Lower leg skin (tissue), 4 donors: ENCODE data around the gene WDR54. TPM values are rescaled to one million over a fixed set of nuclear protein-coding genes. Genes with fewer than 3 reads are reported as not detected.

Source experiments
- DNase-seq, 2 donors: peaks; one replicate each; pipeline ENCODE4 v3.0.0-alpha.2; 2019; ENCODE audit warnings: low spot score in 2 of 2
- H3K4me3 ChIP-seq: fragments of 200-600 bp; sonication (generic); 2 replicates; pipeline ENCODE4 v1.5.1; 2017; ENCODE audit warnings: mild to moderate bottlenecking, low read depth; ENCODE audit not compliant: poor library complexity, severe bottlenecking
- CTCF ChIP-seq, 3 donors: fragments of 450-650 bp; IDR thresholded peaks; one replicate each; pipeline ENCODE4 v1.5.1; 2016; ENCODE audit warnings: antibody characterized with exemption in 3 of 3, mild to moderate bottlenecking in 3 of 3, moderate library complexity in 2 of 3
- POLR2A ChIP-seq, 2 donors: fragments of 450-650 bp; IDR thresholded peaks; one replicate each; pipeline ENCODE4 v1.6.1; 2016 to 2017; ENCODE audit warnings: antibody characterized with exemption in 2 of 2, mild to moderate bottlenecking in 1 of 2, moderate library complexity in 1 of 2
- WGBS, 2 donors: methylation state at CpG; one replicate each; pipeline ENCODE4 v1.1.5; 2018; 5-methylcytosine and 5-hydroxymethylcytosine counted together
- intact Hi-C: fragments of 100-400 bp; cut with DNase I; formaldehyde crosslinking; loops from one replicate; pipeline ENCODE4 v1.15.0; 2023; ENCODE audit warnings: low total_unique reads
- total RNA-seq, 4 donors: library from RNA; depleted of rRNA; stranded (reverse); fragments of >200 nt; gene quantifications; one replicate each; pipeline ENCODE4 v1.1.0, GENCODE V29; 2016

The WDR54 gene
- total RNA-seq, 4 donors from 2014 or later, result 5.5 to 13.3 (median 8.0) TPM

- TF ChIP-seq CTCF (IDR thresholded peaks at IDR 0.05) (no peak), POLR2A (IDR thresholded peaks at IDR 0.05) (no peak)
- peak; percentile 91 to 99 for DNase-seq
- intact Hi-C loops, result no loop called here
- 1% methylated on average over 66 of the region's 66 CpGs for WGBS, 2 donors
- H3K4me3 ChIP-seq, result peak within 1 kb of the TSS; percentile 54
Measured at GRCh38 chr2:74472086-74472944, 50.8 kb downstream of the WDR54 start, which contains the start of gene MRPL53. MRPL53 (minus strand) TSS chr2:74472680; CDS start chr2:74472660, 20 bp downstream.

GRCh38 chr2:74472945-74473258 is 51.4 kb downstream of the WDR54 start:
- WGBS, 2 donors, result 14 to 16% methylated on average over 7 of the region's 7 CpGs
- no peak for DNase-seq
- no peak overlapping the region for H3K4me3 ChIP-seq
- intact Hi-C loops, result no loop called here
- TF ChIP-seq POLR2A (IDR thresholded peaks at IDR 0.05), result no peak
- TF ChIP-seq CTCF (IDR thresholded peaks at IDR 0.05), result no peak

GRCh38 chr2:74474481-74474880 is 53.0 kb downstream of the WDR54 start:
- intact Hi-C loops, result no loop called here
- no peak overlapping the region for H3K4me3 ChIP-seq
- WGBS, 2 donors, result 87 to 90% methylated on average over 6 of the region's 6 CpGs
- TF ChIP-seq CTCF (IDR thresholded peaks at IDR 0.05) (no peak), POLR2A (IDR thresholded peaks at IDR 0.05) (no peak)
- DNase-seq, result no peak

GRCh38 chr2:74474899-74475298 is 53.4 kb downstream of the WDR54 start:
- H3K4me3 ChIP-seq, result no peak overlapping the region
- TF ChIP-seq CTCF (IDR thresholded peaks at IDR 0.05) (no peak), POLR2A (IDR thresholded peaks at IDR 0.05) (no peak)
- intact Hi-C loops, result no loop called here
- 90 to 93% methylated on average over 5 of the region's 5 CpGs for WGBS, 2 donors
- no peak for DNase-seq

Other genes with a start within 250 kb of the WDR54 start
- 10 to 100 TPM; 62.7 to 90.8 (median 76.6) TPM for gene MOB1A, start 242.9 kb upstream of the WDR54 start, total RNA-seq
- gene MTHFD2, start 223.1 kb upstream of the WDR54 start, total RNA-seq, result 10 to 100 TPM; 12.5 to 31.8 (median 17.5) TPM
- gene SLC4A5, start 78.3 kb upstream of the WDR54 start, total RNA-seq, result 1 to 10 TPM; 3.0 to 5.6 (median 3.7) TPM
- gene DCTN1, start 41.4 kb upstream of the WDR54 start, total RNA-seq, result 100 to 1,000 TPM in 1 of 4 donors, 10 to 100 TPM in 3; 76.5 to 106 (median 95.8) TPM
- 1 to 10 TPM in 3 of 4 donors, under 1 TPM in 1; 0.34 to 2.4 (median 1.2) TPM for gene C2orf81, start 111 bp upstream of the WDR54 start, total RNA-seq
- 10 to 100 TPM; 44.9 to 71.8 (median 48.3) TPM for gene RTKN, start 20.2 kb downstream of the WDR54 start, total RNA-seq
- 10 to 100 TPM; 19.3 to 39.6 (median 31.8) TPM for gene INO80B, start 33.4 kb downstream of the WDR54 start, total RNA-seq
- gene WBP1, start 36.7 kb downstream of the WDR54 start, total RNA-seq, result 10 to 100 TPM; 35.9 to 44.9 (median 38.1) TPM
- gene MOGS, start 43.7 kb downstream of the WDR54 start, total RNA-seq, result 10 to 100 TPM; 49.5 to 57.4 (median 52.5) TPM
- 10 to 100 TPM; 24.9 to 70.0 (median 29.5) TPM for gene MRPL53, start 51.0 kb downstream of the WDR54 start, total RNA-seq
- 10 to 100 TPM; 11.7 to 16.1 (median 13.4) TPM for gene CCDC142, start 61.3 kb downstream of the WDR54 start, total RNA-seq
- gene TTC31, start 61.4 kb downstream of the WDR54 start, total RNA-seq, result 10 to 100 TPM; 18.4 to 26.1 (median 21.9) TPM
- 1 to 10 TPM in 1 of 4 donors, under 1 TPM in 1, not detected in 2; 0.55 to 1.2 TPM for gene LBX2, start 77.9 kb downstream of the WDR54 start, total RNA-seq
- 10 to 100 TPM; 13.3 to 38.4 (median 24.1) TPM for gene PCGF1, start 86.0 kb downstream of the WDR54 start, total RNA-seq
- not detected for gene TLX2, start 92.7 kb downstream of the WDR54 start, total RNA-seq
- gene DQX1, start 104.5 kb downstream of the WDR54 start, total RNA-seq, result 1 to 10 TPM; 1.9 to 8.0 (median 6.2) TPM
- gene AUP1, start 108.0 kb downstream of the WDR54 start, total RNA-seq, result 100 to 1,000 TPM in 3 of 4 donors, 10 to 100 TPM in 1; 94.0 to 116 (median 112) TPM
- gene HTRA2, start 108.2 kb downstream of the WDR54 start, total RNA-seq, result 10 to 100 TPM; 22.6 to 28.6 (median 25.2) TPM
- 1 to 10 TPM in 3 of 4 donors, under 1 TPM in 1; 0.17 to 2.5 (median 1.4) TPM for gene LOXL3, start 132.2 kb downstream of the WDR54 start, total RNA-seq
- 1 to 10 TPM; 3.8 to 7.2 (median 4.7) TPM for gene DOK1, start 133.0 kb downstream of the WDR54 start, total RNA-seq
- 1 to 10 TPM in 1 of 4 donors, under 1 TPM in 2, not detected in 1; 0.38 to 2.7 (median 0.52) TPM for gene M1AP, start 226.6 kb downstream of the WDR54 start, total RNA-seq
- gene SEMA4F, start 232.5 kb downstream of the WDR54 start, total RNA-seq, result 1 to 10 TPM; 1.6 to 4.5 (median 3.4) TPM